Urinary bladder (tissue), 4 donors: ENCODE measurements around the gene MSL3. TPM values are rescaled to one million over a fixed set of nuclear protein-coding genes. Genes with fewer than 3 reads are reported as not detected.

Experiments used
- DNase-seq: peaks from one replicate; pipeline ENCODE4 v3.0.0-alpha.2; 2015; ENCODE audit errors: extremely low spot score
- H3K27ac ChIP-seq: one replicate; pipeline ENCODE4 v1.5.1; 2013; ENCODE audit warnings: low read depth, mild to moderate bottlenecking, moderate library complexity
- H3K36me3 ChIP-seq: one replicate; pipeline ENCODE4 v1.6.1; 2013; ENCODE audit warnings: mild to moderate bottlenecking, moderate library complexity; ENCODE audit not compliant: insufficient read depth
- H3K4me1 ChIP-seq: one replicate; pipeline ENCODE4 v1.6.1; 2013; ENCODE audit warnings: mild to moderate bottlenecking, moderate library complexity; ENCODE audit not compliant: insufficient read depth
- H3K4me3 ChIP-seq: one replicate; pipeline ENCODE4 v1.5.1; 2013; ENCODE audit warnings: low read depth, low read length
- WGBS: extraction: QIAGEN DNeasy Blood & Tissue Kit; methylation state at CpG from one replicate; pipeline ENCODE4 v1.1.7; 2013; 5-methylcytosine and 5-hydroxymethylcytosine counted together
- polyA plus RNA-seq: library from polyadenylated mRNA; stranded (reverse); fragments of 200-250 nt; gene quantifications from one replicate; pipeline ENCODE4 v1.2.3, GENCODE V29; 2013
- total RNA-seq: library from RNA; depleted of rRNA; stranded (reverse); fragments of >200 nt; gene quantifications from one replicate; pipeline ENCODE4 v1.2.3, GENCODE V29; 2014
- donor health status: healthy with polysubstance abuse.
- donor health status: healthy.

MSL3 gene
- total RNA-seq = 22.2 TPM
- polyA plus RNA-seq = 17.0 TPM

GRCh38 chrX:11757719-11758399 is at the start of gene MSL3:
Gene MSL3 (plus strand): TSS chrX:11758237. CDS start chrX:11758264, 27 bp downstream.
- no peak for DNase-seq
- under 1% methylated on average over 78 of the region's 93 CpGs for WGBS
- H3K4me3 ChIP-seq = peak within 1 kb of the TSS; percentile 64
- no peaks in the 10 kb centered on the region for H3K4me1 ChIP-seq
- H3K36me3 ChIP-seq = no peaks in the 10 kb centered on the region
- H3K27ac ChIP-seq = peak within 1 kb of the TSS; percentile 85

- H3K4me3 ChIP-seq = no peak overlapping the region
- DNase-seq = no peak
- no peaks in the 10 kb centered on the region for H3K36me3 ChIP-seq
- 98% methylated on average over 5 of the region's 5 CpGs for WGBS
- H3K27ac ChIP-seq = no peak overlapping the region
- H3K4me1 ChIP-seq = no peaks in the 10 kb centered on the region
Observed at GRCh38 chrX:11722304-11722703, 35.7 kb upstream of the MSL3 start.

GRCh38 chrX:11724122-11725017 is 33.7 kb upstream of the MSL3 start:
- DNase-seq = no peak
- no peak overlapping the region for H3K27ac ChIP-seq
- H3K4me1 ChIP-seq = no peaks in the 10 kb centered on the region
- no peaks in the 10 kb centered on the region for H3K36me3 ChIP-seq
- 40% methylated on average over 7 of the region's 7 CpGs for WGBS
- H3K4me3 ChIP-seq = no peak overlapping the region

- DNase-seq = no peak
- 81% methylated on average over 8 of the region's 8 CpGs for whole genome bisulfite sequencing
- no peaks in the 10 kb centered on the region for H3K36me3 ChIP-seq
- H3K4me3 ChIP-seq = no peak overlapping the region
- H3K27ac ChIP-seq = no peak overlapping the region
- no peaks in the 10 kb centered on the region for H3K4me1 ChIP-seq
Observed at GRCh38 chrX:11725631-11726442, 32.2 kb upstream of the MSL3 start.

- WGBS = 90% methylated on average over 2 of the region's 2 CpGs
- Histone ChIP-seq H3K4me1 (no peaks in the 10 kb centered on the region), H3K36me3 (no peaks in the 10 kb centered on the region), H3K4me3 (no peak overlapping the region), H3K27ac (no peak overlapping the region)
- DNase-seq = no peak
Observed at GRCh38 chrX:11728556-11728955, 29.5 kb upstream of the MSL3 start.

GRCh38 chrX:11733614-11734013 is 24.4 kb upstream of the MSL3 start:
- Histone ChIP-seq H3K4me1 (no peaks in the 10 kb centered on the region), H3K4me3 (no peak overlapping the region), H3K36me3 (no peaks in the 10 kb centered on the region), H3K27ac (no peak overlapping the region)
- no peak for DNase-seq
- WGBS = 79% methylated on average over 1 of the region's 1 CpG

- H3K36me3 ChIP-seq = no peaks in the 10 kb centered on the region
- no peak overlapping the region for H3K4me3 ChIP-seq
- no peak for DNase-seq
- 79% methylated on average over 2 of the region's 2 CpGs for WGBS
- H3K4me1 ChIP-seq = no peaks in the 10 kb centered on the region
- no peak overlapping the region for H3K27ac ChIP-seq
Observed at GRCh38 chrX:11739776-11740175, 18.3 kb upstream of the MSL3 start.

GRCh38 chrX:11740794-11741193 is 17.2 kb upstream of the MSL3 start:
- Histone ChIP-seq H3K4me1 (no peaks in the 10 kb centered on the region), H3K27ac (no peak overlapping the region), H3K36me3 (no peaks in the 10 kb centered on the region), H3K4me3 (no peak overlapping the region)
- WGBS = 93% methylated on average over 3 of the region's 3 CpGs
- no peak for DNase-seq

- Histone ChIP-seq H3K4me3 (no peak overlapping the region), H3K4me1 (no peaks in the 10 kb centered on the region), H3K27ac (no peak overlapping the region), H3K36me3 (no peaks in the 10 kb centered on the region)
- WGBS = 94% methylated on average over 2 of the region's 2 CpGs
- DNase-seq = no peak
Observed at GRCh38 chrX:11741574-11741973, 16.5 kb upstream of the MSL3 start.

GRCh38 chrX:11745881-11746280 is 12.2 kb upstream of the MSL3 start:
- no peak overlapping the region for H3K4me3 ChIP-seq
- H3K27ac ChIP-seq = no peak overlapping the region
- 82% methylated on average over 2 of the region's 2 CpGs for WGBS
- DNase-seq = no peak
- no peaks in the 10 kb centered on the region for H3K36me3 ChIP-seq
- H3K4me1 ChIP-seq = no peaks in the 10 kb centered on the region

- Histone ChIP-seq H3K4me1 (no peaks in the 10 kb centered on the region), H3K4me3 (no peak overlapping the region), H3K27ac (no peak overlapping the region), H3K36me3 (no peaks in the 10 kb centered on the region)
- WGBS = 79% methylated on average over 4 of the region's 4 CpGs
- no peak for DNase-seq
Observed at GRCh38 chrX:11750046-11750445, 8.0 kb upstream of the MSL3 start.

GRCh38 chrX:11750694-11751093 is 7.3 kb upstream of the MSL3 start:
- Histone ChIP-seq H3K4me3 (no peak overlapping the region), H3K27ac (no peak overlapping the region), H3K36me3 (no peaks in the 10 kb centered on the region), H3K4me1 (no peaks in the 10 kb centered on the region)
- 95% methylated on average over 4 of the region's 4 CpGs for WGBS
- no peak for DNase-seq

- no peaks in the 10 kb centered on the region for H3K36me3 ChIP-seq
- H3K4me3 ChIP-seq = no peak overlapping the region
- H3K4me1 ChIP-seq = no peaks in the 10 kb centered on the region
- H3K27ac ChIP-seq = no peak overlapping the region
- no peak for DNase-seq
Observed at GRCh38 chrX:11751261-11751660, 6.8 kb upstream of the MSL3 start.
